Hepatocyte (in vitro differentiated cells): Measurements from ENCODE around the gene SMIM38. TPM values are rescaled to one million over a fixed set of nuclear protein-coding genes. Genes with fewer than 3 reads are reported as not detected.

Source experiments
- DNase-seq: peaks from one replicate; pipeline ENCODE4 v3.0.0-alpha.2; 2016; ENCODE audit warnings: low spot score
- H2AFZ ChIP-seq: fragments of 200-600 bp; sonication (generic); 2 replicates; pipeline ENCODE4 v1.6.0; 2016; ENCODE audit warnings: antibody characterized with exemption, mild to moderate bottlenecking
- H3K27ac ChIP-seq: fragments of 200-600 bp; sonication (generic); 2 replicates; pipeline ENCODE4 v1.5.1; 2016; ENCODE audit warnings: mild to moderate bottlenecking
- H3K27me3 ChIP-seq: fragments of 200-600 bp; sonication (generic); 2 replicates; pipeline ENCODE4 v1.6.1; 2016
- H3K36me3 ChIP-seq: fragments of 200-600 bp; sonication (generic); replicated peaks from 2 replicates; pipeline ENCODE4 v1.5.1; 2016; ENCODE audit warnings: low read depth; ENCODE audit not compliant: insufficient read depth
- H3K4me1 ChIP-seq: fragments of 200-600 bp; sonication (generic); 2 replicates; pipeline ENCODE4 v1.5.1; 2016; ENCODE audit warnings: mild to moderate bottlenecking, moderate library complexity; ENCODE audit not compliant: insufficient read depth
- H3K4me2 ChIP-seq: fragments of 200-600 bp; sonication (generic); 2 replicates; pipeline ENCODE4 v1.6.0; 2016
- H3K4me3 ChIP-seq: fragments of 200-600 bp; sonication (generic); 2 replicates; pipeline ENCODE4 v1.5.1; 2016; ENCODE audit warnings: mild to moderate bottlenecking
- H3K79me2 ChIP-seq: fragments of 200-600 bp; sonication (generic); 2 replicates; pipeline ENCODE4 v1.6.0; 2017; ENCODE audit warnings: mild to moderate bottlenecking
- H3K9me2 ChIP-seq: fragments of 200-600 bp; sonication (generic); replicated peaks from 2 replicates; pipeline ENCODE4 v1.6.0; 2017; ENCODE audit warnings: mild to moderate bottlenecking; ENCODE audit not compliant: insufficient read depth
- H3K9me3 ChIP-seq: fragments of 200-600 bp; sonication (generic); 2 replicates; pipeline ENCODE4 v1.5.1; 2016; ENCODE audit warnings: low read depth, mild to moderate bottlenecking
- H4K20me1 ChIP-seq: fragments of 200-600 bp; sonication (generic); 2 replicates; pipeline ENCODE4 v1.6.0; 2016; ENCODE audit warnings: mild to moderate bottlenecking; ENCODE audit not compliant: insufficient read depth, poor library complexity, severe bottlenecking
- CTCF ChIP-seq: fragments of 200-600 bp; sonication (generic); IDR thresholded peaks from 2 replicates; pipeline ENCODE4 v1.5.1; 2016; ENCODE audit warnings: antibody characterized with exemption, mild to moderate bottlenecking; ENCODE audit not compliant: poor library complexity
- EZH2 ChIP-seq: fragments of 200-600 bp; sonication (generic); IDR thresholded peaks from 2 replicates; pipeline ENCODE4 v1.6.1; 2016; ENCODE audit warnings: antibody characterized with exemption, mild to moderate bottlenecking, borderline replicate concordance
- EZH2phosphoT487 ChIP-seq: fragments of 200-600 bp; sonication (generic); IDR thresholded peaks from one replicate; pipeline ENCODE4 v1.6.1; 2018; ENCODE audit warnings: antibody characterized with exemption, mild to moderate bottlenecking, low read depth, moderate library complexity; ENCODE audit not compliant: unreplicated experiment, severe bottlenecking
- WGBS: methylation state at CpG from one replicate; pipeline ENCODE4 v1.1.6; 2016; ENCODE audit warnings: low lambda C conversion rate; ENCODE audit errors: missing lambda C conversion rate; 5-methylcytosine and 5-hydroxymethylcytosine counted together
- polyA plus RNA-seq: library from polyadenylated mRNA; unstranded; fragments of >200 nt; fragmentation: Nextera tagmentation; extraction: Ambion mirVana; gene quantifications from 2 replicates; pipeline ENCODE4 v1.2.1, GENCODE V29; 2016
- total RNA-seq: library from RNA; depleted of rRNA; stranded (reverse); fragments of >200 nt; gene quantifications from 2 replicates; pipeline ENCODE4 v1.2.3, GENCODE V29; 2014

The SMIM38 gene
- total and polyA plus RNA-seq, 2 experiments from 2014 or later = 0.64 to 0.70 TPM

DNA sequence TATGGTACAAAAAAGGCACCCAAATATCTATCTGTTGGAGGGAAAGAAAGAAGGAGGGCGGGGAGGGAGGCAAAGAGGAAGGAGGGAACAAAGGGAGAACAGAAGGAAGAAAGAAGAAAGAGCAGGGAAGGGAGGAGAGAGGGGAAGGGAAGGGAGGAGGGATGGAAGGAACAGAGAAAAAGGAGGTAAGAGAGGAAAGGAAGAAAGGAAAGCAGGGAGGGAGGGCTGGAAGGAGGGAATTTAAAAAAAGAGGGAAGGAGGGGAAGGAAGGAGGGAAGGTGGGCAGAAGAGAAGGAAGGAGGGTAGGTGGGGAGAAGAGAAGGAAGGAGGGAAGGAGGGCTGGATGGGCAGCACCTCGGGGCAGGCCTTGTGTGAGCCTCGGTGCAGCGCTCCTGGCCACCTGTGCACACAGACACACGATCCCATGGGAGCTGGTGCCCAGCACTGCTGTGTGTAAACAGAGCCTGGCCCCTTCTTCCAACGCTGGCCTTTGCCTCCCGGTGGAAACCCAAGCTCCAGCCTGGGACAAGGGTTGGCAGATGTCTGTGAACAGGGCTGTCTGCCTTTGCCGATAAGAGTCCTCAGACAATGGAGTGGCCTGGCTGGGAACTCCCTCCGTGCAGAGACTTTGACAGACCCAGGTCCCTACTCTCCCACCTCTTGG, 23.2 kb downstream of the SMIM38 start:
- Histone ChIP-seq H3K4me2 (no peak overlapping the region), H3K27ac (no peak overlapping the region), H3K9me2 (no peaks in the 10 kb centered on the region), H3K79me2 (no peaks in the 10 kb centered on the region), H2AFZ (no peak overlapping the region), H4K20me1 (no peaks in the 10 kb centered on the region), H3K9me3 (no peaks in the 10 kb centered on the region), H3K4me3 (no peak overlapping the region), H3K36me3 (no peaks in the 10 kb centered on the region), H3K27me3 (no peaks in the 10 kb centered on the region), H3K4me1 (no peaks in the 10 kb centered on the region)
- TF ChIP-seq EZH2 (no peak), EZH2phosphoT487 (no peak), CTCF (no peak)
- WGBS = 61% methylated on average over 7 of the region's 9 CpGs
- no peak for DNase-seq

GRCh38 chr11:69180226-69180625, 24.5 kb downstream of the SMIM38 start:
- Histone ChIP-seq H3K9me3 (no peaks in the 10 kb centered on the region), H3K4me1 (no peaks in the 10 kb centered on the region), H3K27me3 (no peaks in the 10 kb centered on the region), H3K27ac (no peak overlapping the region), H3K9me2 (no peaks in the 10 kb centered on the region), H3K4me2 (no peak overlapping the region), H2AFZ (no peak overlapping the region), H3K36me3 (no peaks in the 10 kb centered on the region), H3K4me3 (no peak overlapping the region), H4K20me1 (no peaks in the 10 kb centered on the region), H3K79me2 (no peaks in the 10 kb centered on the region)
- DNase-seq = no peak
- no peak for TF ChIP-seq EZH2
- no peak for TF ChIP-seq EZH2phosphoT487
- 95% methylated on average over 9 of the region's 9 CpGs for WGBS

GRCh38 chr11:69180726-69181125, 25.0 kb downstream of the SMIM38 start:
- Histone ChIP-seq H3K27ac (no peak overlapping the region), H3K36me3 (no peaks in the 10 kb centered on the region), H3K4me1 (no peaks in the 10 kb centered on the region), H3K4me3 (no peak overlapping the region), H4K20me1 (no peaks in the 10 kb centered on the region), H3K27me3 (no peaks in the 10 kb centered on the region), H3K4me2 (no peak overlapping the region), H3K9me2 (no peaks in the 10 kb centered on the region), H2AFZ (no peak overlapping the region), H3K9me3 (no peaks in the 10 kb centered on the region), H3K79me2 (no peaks in the 10 kb centered on the region)
- TF ChIP-seq CTCF (no peak), EZH2phosphoT487 (no peak), EZH2 (no peak)
- DNase-seq = no peak
- WGBS = 100% methylated on average over 3 of the region's 3 CpGs

DNA sequence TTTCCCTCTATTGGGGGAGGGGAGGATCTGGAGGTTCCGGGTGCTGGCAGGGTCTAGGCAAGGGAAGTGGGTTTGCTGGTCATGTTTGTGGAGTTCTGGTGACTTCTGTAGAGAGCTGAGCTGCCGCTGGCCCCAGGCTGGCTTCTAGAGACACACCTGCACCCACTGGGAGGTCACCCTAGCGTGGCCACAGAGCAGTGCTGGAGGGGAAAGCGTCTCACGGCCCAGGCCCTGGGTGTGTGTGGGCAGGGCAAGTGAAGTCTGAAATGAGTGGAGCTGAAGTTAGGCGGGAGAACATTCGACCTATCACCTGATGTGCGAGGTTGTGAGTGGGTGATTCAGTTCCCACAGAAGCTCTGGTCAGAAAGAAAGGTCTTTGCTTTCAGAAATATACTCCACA, 27.9 kb downstream of the SMIM38 start:
- H4K20me1 ChIP-seq = no peaks in the 10 kb centered on the region

More for the DNA sequence above, 27.9 kb downstream of the SMIM38 start:
- Histone ChIP-seq H2AFZ (no peak overlapping the region), H3K9me3 (no peaks in the 10 kb centered on the region), H3K9me2 (no peaks in the 10 kb centered on the region), H3K4me1 (no peaks in the 10 kb centered on the region), H3K4me3 (no peak overlapping the region), H3K27ac (no peak overlapping the region), H3K4me2 (no peak overlapping the region), H3K79me2 (no peaks in the 10 kb centered on the region), H3K36me3 (no peaks in the 10 kb centered on the region), H3K27me3 (no peaks in the 10 kb centered on the region)
- no peak for DNase-seq
- TF ChIP-seq CTCF (no peak), EZH2phosphoT487 (no peak), EZH2 (no peak)
- 89% methylated on average over 8 of the region's 8 CpGs for WGBS
